HCT116 (cell line): ENCODE measurements around the gene GLTP. TPM values are rescaled to one million over a fixed set of nuclear protein-coding genes. Genes with fewer than 3 reads are reported as not detected.

ENCODE experiments used
- ATAC-seq: fragments of 200-7000 bp; cut with Tn5 transposase; 2 replicates; pipeline ENCODE4 v1.9.1; 2020; ENCODE audit warnings: mild to moderate bottlenecking, moderate library complexity
- BruUV-seq: library from RNA; stranded (reverse); fragments of 400-500 nt; replicated peaks from 2 replicates; lab custom pipeline; 2021; lab: Mats Ljungman, UMichigan
- CTCF ChIA-PET: fragments of 300-600 bp; sonication (Branson Sonifier 250); formaldehyde crosslinking; loops from one replicate; lab custom pipeline; 2021; ENCODE audit warnings: antibody characterized with exemption; lab: Charles Lee
- POLR2A ChIA-PET: fragments of 300-600, 350-600 bp; sonication (Branson Sonifier 250); formaldehyde crosslinking; loops from one replicate; lab custom pipeline; 2021; ENCODE audit warnings: antibody characterized with exemption; lab: Charles Lee
- RAD21 ChIA-PET, 2 experiments: fragments of 300-600 bp; sonication (Branson Sonifier 250); formaldehyde crosslinking; loops; one replicate each; lab custom pipeline; 2023; ENCODE audit warnings: low total read pairs in 2 of 2; ENCODE audit not compliant: uncharacterized antibody in 2 of 2, unreplicated experiment in 2 of 2, low non-redundant PET in 1 of 2; lab: Charles Lee
- DNase-seq: peaks from one replicate; pipeline ENCODE4 v3.0.0-alpha.2; 2010; ENCODE audit warnings: low read depth, low spot score
- H2AFZ ChIP-seq: fragments of 200-600 bp; shearing (Covaris generic), sonication (generic); 2 replicates; pipeline ENCODE4 v1.6.1; 2017; ENCODE audit warnings: low read depth, mixed run types, mixed read lengths, antibody characterized with exemption, low read length; ENCODE audit not compliant: poor library complexity, severe bottlenecking
- H3K27ac ChIP-seq: 2 replicates; pipeline ENCODE4 v1.5.1; 2012; ENCODE audit warnings: low read depth, low read length
- H3K27me3 ChIP-seq: fragments of 200-600 bp; sonication (generic); 2 replicates; pipeline ENCODE4 v1.6.1; 2016; ENCODE audit warnings: mixed run types, low read length, mixed read lengths; ENCODE audit not compliant: insufficient read depth
- H3K36me3 ChIP-seq, 2 experiments: fragments of 200-500 bp in 1 of 2; fragments of 200-600 bp in 1 of 2; sonication (Bioruptor generic) in 1 of 2; sonication (generic) in 1 of 2; 2 replicates each; pipeline versions ENCODE4 v1.5.1 to v1.6.1; 2014 to 2016; ENCODE audit warnings: low read length in 2 of 2, inconsistent platforms in 1 of 2, mixed read lengths in 1 of 2, mixed run types in 1 of 2; ENCODE audit not compliant: insufficient read depth in 2 of 2, control insufficient read depth in 1 of 2
- H3K4me1 ChIP-seq, 2 experiments: fragments of 200-600 bp in 1 of 2; sonication (generic) in 1 of 2; 2 replicates each; pipeline versions ENCODE4 v1.5.1 to v1.6.1; 2012 to 2017; ENCODE audit warnings: low read length in 2 of 2, inconsistent platforms in 1 of 2, mild to moderate bottlenecking in 1 of 2, mixed read lengths in 1 of 2, mixed run types in 1 of 2, moderate library complexity in 1 of 2; ENCODE audit not compliant: insufficient read depth in 2 of 2, control insufficient read depth in 1 of 2
- H3K4me2 ChIP-seq: fragments of 200-600 bp; sonication (generic); 2 replicates; pipeline ENCODE4 v1.6.1; 2017; ENCODE audit warnings: mixed run types, low read length, mixed read lengths
- H3K4me3 ChIP-seq, 2 experiments: fragments of 200-600 bp in 1 of 2; sonication (generic) in 1 of 2; replicated peaks in 1 of 2; 2 replicates each; pipeline ENCODE4 v1.5.1; 2011 to 2016; ENCODE audit warnings: low read length in 2 of 2, control low read depth in 1 of 2, low read depth in 1 of 2, mild to moderate bottlenecking in 1 of 2, mixed read lengths in 1 of 2, mixed run types in 1 of 2
- H3K79me2 ChIP-seq: fragments of 200-600 bp; sonication (generic); 2 replicates; pipeline ENCODE4 v1.6.1; 2017; ENCODE audit warnings: mild to moderate bottlenecking, mixed run types, low read length, moderate library complexity, mixed read lengths; ENCODE audit not compliant: insufficient read depth
- H3K9ac ChIP-seq: fragments of 200-600 bp; sonication (generic); 2 replicates; pipeline ENCODE4 v1.6.1; 2016; ENCODE audit warnings: low read length, mixed read lengths
- H3K9me2 ChIP-seq: fragments of 200-600 bp; sonication (generic), shearing (Covaris generic); 2 replicates; pipeline ENCODE4 v1.6.1; 2017; ENCODE audit warnings: mixed run types, mild to moderate bottlenecking, moderate library complexity; ENCODE audit not compliant: insufficient read depth
- H3K9me3 ChIP-seq, 2 experiments: fragments of 200-500 bp in 1 of 2; fragments of 200-600 bp in 1 of 2; sonication (Bioruptor generic) in 1 of 2; sonication (generic) in 1 of 2; 2 replicates each; pipeline ENCODE4 v1.6.1; 2014 to 2017; ENCODE audit warnings: low read length in 2 of 2, mixed read lengths in 2 of 2, inconsistent platforms in 1 of 2, low read depth in 1 of 2, mild to moderate bottlenecking in 1 of 2, mixed run types in 1 of 2, moderate library complexity in 1 of 2; ENCODE audit not compliant: control insufficient read depth in 1 of 2, insufficient read depth in 1 of 2
- H4K20me1 ChIP-seq: fragments of 200-600 bp; sonication (generic), shearing (Covaris generic); 2 replicates; pipeline ENCODE4 v1.6.1; 2017; ENCODE audit warnings: mixed run types, mild to moderate bottlenecking, moderate library complexity; ENCODE audit not compliant: insufficient read depth
- ATF3 ChIP-seq: IDR thresholded peaks from 2 replicates; pipeline ENCODE4 v1.6.1; 2012
- CBX3 ChIP-seq: IDR thresholded peaks from 2 replicates; pipeline ENCODE4 v1.6.1; 2012; ENCODE audit warnings: low read depth
- CEBPB ChIP-seq: IDR thresholded peaks from 2 replicates; pipeline ENCODE4 v1.6.1; 2012; ENCODE audit warnings: low read depth
- ELF1 ChIP-seq: IDR thresholded peaks from 2 replicates; pipeline ENCODE4 v1.6.1; 2012; ENCODE audit warnings: low read depth, borderline replicate concordance
- EZH2phosphoT487 ChIP-seq: fragments of 200-600 bp; IDR thresholded peaks from 2 replicates; pipeline ENCODE4 v1.6.1; 2018; ENCODE audit warnings: antibody characterized with exemption, borderline replicate concordance
- FOSL1 ChIP-seq: IDR thresholded peaks from 2 replicates; pipeline ENCODE4 v1.6.1; 2012; ENCODE audit warnings: low read depth
- MAX ChIP-seq: IDR thresholded peaks from 2 replicates; pipeline ENCODE4 v1.6.1; 2012
- POLR2A ChIP-seq: IDR thresholded peaks from 2 replicates; pipeline ENCODE4 v1.7.0; 2011; ENCODE audit warnings: borderline replicate concordance; ENCODE audit not compliant: insufficient read depth, insufficient read length; ENCODE audit errors: extremely low read depth
- POLR2AphosphoS5 ChIP-seq: IDR thresholded peaks from 2 replicates; pipeline ENCODE4 v1.6.1; 2011; ENCODE audit warnings: mild to moderate bottlenecking, low read depth, low read length, moderate library complexity
- REST ChIP-seq: IDR thresholded peaks from 2 replicates; pipeline ENCODE4 v1.6.1; 2012; ENCODE audit warnings: low read depth
- SP1 ChIP-seq: IDR thresholded peaks from 2 replicates; pipeline ENCODE4 v1.6.1; 2012; ENCODE audit warnings: low read depth
- TCF7L2 ChIP-seq: IDR thresholded peaks from 2 replicates; pipeline ENCODE4 v1.7.0; 2011; ENCODE audit warnings: borderline replicate concordance, inconsistent platforms; ENCODE audit not compliant: insufficient read depth, insufficient read length; ENCODE audit errors: extremely low read depth
- YY1 ChIP-seq: IDR thresholded peaks from 2 replicates; pipeline ENCODE4 v1.6.1; 2011; ENCODE audit warnings: low read length, low read depth, moderate library complexity, mild to moderate bottlenecking; ENCODE audit not compliant: insufficient replicate concordance; ENCODE audit errors: extremely low read depth
- intact Hi-C: fragments of 100-400 bp; cut with micrococcal nuclease; formaldehyde crosslinking; loops from 2 replicates; pipeline ENCODE4 v1.10.0; 2022
- total RNA-seq: library from RNA; stranded (reverse); gene quantifications from one replicate; pipeline ENCODE4 v1.2.1, GENCODE V29; 2021; ENCODE audit not compliant: unreplicated experiment

The GLTP gene
- total RNA-seq, 1 experiment from 2014 or later, result 26.6 TPM

- H3K36me3 ChIP-seq, result no peaks in the 10 kb centered on the region
- RAD21 ChIA-PET, result no interaction called here
- intact Hi-C loops, result no loop called here
- H2AFZ ChIP-seq, result no peak overlapping the region
- no peak overlapping the region for H3K27ac ChIP-seq
- ATAC-seq (no peak), DNase-seq (no peak)
- no peak overlapping the region for H3K4me2 ChIP-seq
- H3K9me3 ChIP-seq, result no peaks in the 10 kb centered on the region
- H3K79me2 ChIP-seq, result no peaks in the 10 kb centered on the region; the same call in 1 of the 2 replicates
- CTCF ChIA-PET, result interaction anchor here (3.3 kb wide), 1 partner anchor 12 kb away, joined by 9 read pairs; no protein-coding TSS in a partner anchor
- TF ChIP-seq ELF1 (no peak), MAX (no peak), POLR2AphosphoS5 (no peak), CBX3 (no peak), TCF7L2 (no peak), YY1 (no peak), REST (no peak), EZH2phosphoT487 (no peak), ATF3 (no peak), CEBPB (no peak), FOSL1 (no peak), POLR2A (no peak), SP1 (no peak)
- POLR2A ChIA-PET, result no interaction called here
- H3K4me3 ChIP-seq, result no peak overlapping the region
- no peaks in the 10 kb centered on the region for H4K20me1 ChIP-seq
- 0 out of 4 replicates have a peak, but pooled peaks cover 0 to 5% of the 10 kb centered on the region in 2 experiments for H3K4me1 ChIP-seq
- no peaks in the 10 kb centered on the region for H3K9me2 ChIP-seq
- BruUV-seq, result no TSS peak
- H3K27me3 ChIP-seq, result no peaks in the 10 kb centered on the region
- H3K9ac ChIP-seq, result no peak overlapping the region
These were observed 15.4 kb downstream of the GLTP start for GRCh38 chr12:109864916-109865315.
